HEK293T (cell line): ENCODE measurements around the gene CD2AP.

Experiments used
- CTBP1 ChIP-seq: fragments of 450-650 bp; IDR thresholded peaks from 2 replicates; pipeline ENCODE4 v1.6.1; 2016; ENCODE audit warnings: borderline replicate concordance
- TARDBP ChIP-seq: fragments of 450-650 bp; IDR thresholded peaks from 2 replicates; pipeline ENCODE4 v1.6.1; 2016

GRCh38 chr6:47567586-47567985 is 90.0 kb downstream of the CD2AP start:
- TF ChIP-seq CTBP1 (no peak), TARDBP (no peak)
